Suprapubic skin (tissue), 4 donors: Measurements from ENCODE around the gene CYP19A1.

Experiments used
- CTCF ChIP-seq, 2 donors: fragments of 200-600 bp in 1 of 2; fragments of 450-650 bp in 1 of 2; sonication (generic) in 1 of 2; IDR thresholded peaks; one replicate each; pipeline ENCODE4 v1.5.1; 2016 to 2019; ENCODE audit warnings: antibody characterized with exemption in 2 of 2, mild to moderate bottlenecking in 1 of 2, moderate library complexity in 1 of 2
- EP300 ChIP-seq: sonication (generic); formaldehyde crosslinking; IDR thresholded peaks from one replicate; pipeline ENCODE4 v1.6.1; 2017; ENCODE audit warnings: antibody characterized with exemption
- POLR2A ChIP-seq, 2 donors: fragments of 450-650 bp; IDR thresholded peaks; one replicate each; pipeline ENCODE4 v1.6.1; 2017; ENCODE audit warnings: antibody characterized with exemption in 2 of 2, mild to moderate bottlenecking in 2 of 2, moderate library complexity in 2 of 2
- POLR2AphosphoS5 ChIP-seq, 3 donors: sonication (generic); formaldehyde crosslinking; IDR thresholded peaks; one replicate each; pipeline ENCODE4 v1.6.1; 2017; ENCODE audit warnings: antibody characterized with exemption in 3 of 3

GRCh38 chr15:51245628-51246027 lies 92.8 kb downstream of the CYP19A1 start:
- TF ChIP-seq POLR2A (IDR thresholded peaks at IDR 0.05) (no peak), CTCF (IDR thresholded peaks at IDR 0.05) (no peak), POLR2AphosphoS5 (IDR thresholded peaks at IDR 0.05) (no peak), EP300 (no peak)
